Vagina (tissue), 2 donors: ENCODE measurements around the gene KCNIP4. TPM values are rescaled to one million over a fixed set of nuclear protein-coding genes. Genes with fewer than 3 reads are reported as not detected.

Experiments
- DNase-seq, 2 donors: peaks; one replicate each; pipeline ENCODE4 v3.0.0-alpha.2; 2017; ENCODE audit errors: extremely low spot score in 2 of 2
- H3K27ac ChIP-seq: fragments of 200-600 bp; sonication (generic); one replicate; pipeline ENCODE4 v1.5.1; 2019
- H3K27me3 ChIP-seq: fragments of 200-600 bp; sonication (generic); one replicate; pipeline ENCODE4 v1.5.1; 2019
- H3K36me3 ChIP-seq, 2 donors: fragments of 200-600 bp; sonication (generic); one replicate each; pipeline ENCODE4 v1.5.1; 2017 to 2019
- H3K4me1 ChIP-seq: fragments of 200-600 bp; sonication (generic); one replicate; pipeline ENCODE4 v1.5.1; 2019
- H3K4me3 ChIP-seq, 2 donors: fragments of 200-600 bp; sonication (generic); 1 replicate in 1 of 2; 2 replicates in 1 of 2; pipeline ENCODE4 v1.5.1; 2016 to 2019
- H3K9me3 ChIP-seq: fragments of 200-600 bp; sonication (generic); one replicate; pipeline ENCODE4 v1.5.1; 2019
- CTCF ChIP-seq, 3 experiments: fragments of 450-650 bp in 2 of 3; fragments of 200-600 bp in 1 of 3; sonication (generic) in 1 of 3; IDR thresholded peaks; one replicate each; pipeline ENCODE4 v1.5.1; 2017 to 2019; ENCODE audit warnings: antibody characterized with exemption in 3 of 3, mild to moderate bottlenecking in 2 of 3, moderate library complexity in 2 of 3
- POLR2A ChIP-seq, 2 donors: fragments of 450-650 bp; IDR thresholded peaks; one replicate each; pipeline ENCODE4 v1.6.1; 2017; ENCODE audit warnings: antibody characterized with exemption in 2 of 2, mild to moderate bottlenecking in 2 of 2, moderate library complexity in 2 of 2
- POLR2AphosphoS5 ChIP-seq, 2 donors: sonication (generic); formaldehyde crosslinking; IDR thresholded peaks; one replicate each; pipeline ENCODE4 v1.9.0; 2017; ENCODE audit warnings: antibody characterized with exemption in 2 of 2, mild to moderate bottlenecking in 2 of 2, low read depth in 1 of 2; ENCODE audit not compliant: insufficient read depth in 1 of 2
- intact Hi-C: fragments of 100-400 bp; cut with DNase I; formaldehyde crosslinking; loops from one replicate; pipeline ENCODE4 v1.15.1; 2023
- total RNA-seq: library from RNA; depleted of rRNA; stranded (reverse); fragments of >200 nt; gene quantifications from one replicate; pipeline ENCODE4 v1.2.3, GENCODE V29; 2016

Gene KCNIP4
- total RNA-seq, 1 donor from 2014 or later: not detected

GRCh38 chr4:21849077-21849476, 99.5 kb downstream of the KCNIP4 start:
- no peaks in the 10 kb centered on the region for H3K9me3 ChIP-seq
- no peaks in the 10 kb centered on the region for H3K36me3 ChIP-seq
- TF ChIP-seq POLR2AphosphoS5 (IDR thresholded peaks at IDR 0.05; ENCODE audit: insufficient read depth in 1 of 2, low read depth in 1 of 2): no peak
- H3K27ac ChIP-seq: no peak overlapping the region
- no peak overlapping the region for H3K4me3 ChIP-seq
- intact Hi-C loops: no loop called here
- H3K27me3 ChIP-seq: no peaks in the 10 kb centered on the region
- DNase-seq: no peak
- H3K4me1 ChIP-seq: no peaks in the 10 kb centered on the region

- intact Hi-C loops: no loop called here
- no peak for TF ChIP-seq POLR2AphosphoS5 (IDR thresholded peaks at IDR 0.05; ENCODE audit: insufficient read depth in 1 of 2, low read depth in 1 of 2)
- no peak for TF ChIP-seq POLR2A (IDR thresholded peaks at IDR 0.05)
- no peak for DNase-seq
- no peaks in the 10 kb centered on the region for H3K9me3 ChIP-seq
- H3K36me3 ChIP-seq: no peaks in the 10 kb centered on the region
- no peak overlapping the region for H3K4me3 ChIP-seq
- no peaks in the 10 kb centered on the region for H3K4me1 ChIP-seq
- H3K27ac ChIP-seq: no peak overlapping the region
- H3K27me3 ChIP-seq: no peaks in the 10 kb centered on the region
Measured at GRCh38 chr4:21848021-21848420, 100.6 kb downstream of the KCNIP4 start.

DNA sequence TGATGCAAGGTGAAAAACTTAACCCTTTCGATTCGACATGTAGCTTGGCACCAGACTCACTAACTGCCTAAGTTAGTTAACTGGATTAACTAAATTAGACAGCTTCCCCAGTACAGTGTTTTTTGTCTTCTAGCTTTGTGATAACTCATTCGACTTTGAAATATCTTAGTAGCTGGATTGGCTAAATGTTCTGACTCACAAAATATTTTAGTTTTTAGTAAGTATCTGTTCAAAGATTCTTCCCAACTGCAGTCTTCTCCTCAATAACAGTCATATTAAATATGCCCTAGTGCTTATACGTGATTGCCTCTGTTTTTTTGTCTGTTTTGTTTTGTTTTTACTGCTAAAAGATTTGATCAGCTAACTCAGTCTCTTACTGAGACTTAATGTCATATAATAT, 102.9 kb downstream of the KCNIP4 start:
- Histone ChIP-seq H3K36me3 (no peaks in the 10 kb centered on the region), H3K4me3 (no peak overlapping the region), H3K27me3 (no peaks in the 10 kb centered on the region), H3K4me1 (no peaks in the 10 kb centered on the region), H3K27ac (no peak overlapping the region), H3K9me3 (no peaks in the 10 kb centered on the region)
- no peak for DNase-seq
- TF ChIP-seq CTCF (IDR thresholded peaks at IDR 0.05) (no peak), POLR2AphosphoS5 (IDR thresholded peaks at IDR 0.05; ENCODE audit: insufficient read depth in 1 of 2, low read depth in 1 of 2) (no peak), POLR2A (IDR thresholded peaks at IDR 0.05) (no peak)
- intact Hi-C loops: no loop called here

DNA sequence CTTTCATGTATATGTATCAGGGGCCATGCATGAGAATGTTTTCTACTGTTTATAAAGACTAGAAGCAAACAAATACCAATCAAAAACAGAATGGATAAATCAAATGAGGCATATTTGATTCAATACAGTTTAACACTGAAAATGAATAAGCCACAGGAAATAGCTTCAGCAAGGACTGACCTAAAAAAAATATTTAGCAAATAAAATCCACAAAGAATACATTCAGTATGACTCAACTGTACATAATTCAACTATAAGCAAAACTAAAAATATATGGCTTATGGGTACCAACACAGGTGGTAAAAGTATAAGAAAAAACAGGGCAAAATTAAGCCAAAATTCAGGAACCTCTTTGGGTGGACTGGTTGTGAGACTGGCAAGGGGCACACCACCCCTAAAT, 112.9 kb downstream of the KCNIP4 start:
- no peak for TF ChIP-seq POLR2A (IDR thresholded peaks at IDR 0.05)
- no peak for TF ChIP-seq CTCF (IDR thresholded peaks at IDR 0.05)
- no peak for TF ChIP-seq POLR2AphosphoS5 (IDR thresholded peaks at IDR 0.05; ENCODE audit: insufficient read depth in 1 of 2, low read depth in 1 of 2)
- no peak overlapping the region for H3K27ac ChIP-seq
- no peaks in the 10 kb centered on the region for H3K9me3 ChIP-seq
- H3K4me1 ChIP-seq: no peaks in the 10 kb centered on the region
- H3K4me3 ChIP-seq: no peak overlapping the region
- no peak for DNase-seq
- H3K27me3 ChIP-seq: no peaks in the 10 kb centered on the region
- intact Hi-C loops: no loop called here
- no peaks in the 10 kb centered on the region for H3K36me3 ChIP-seq

DNA sequence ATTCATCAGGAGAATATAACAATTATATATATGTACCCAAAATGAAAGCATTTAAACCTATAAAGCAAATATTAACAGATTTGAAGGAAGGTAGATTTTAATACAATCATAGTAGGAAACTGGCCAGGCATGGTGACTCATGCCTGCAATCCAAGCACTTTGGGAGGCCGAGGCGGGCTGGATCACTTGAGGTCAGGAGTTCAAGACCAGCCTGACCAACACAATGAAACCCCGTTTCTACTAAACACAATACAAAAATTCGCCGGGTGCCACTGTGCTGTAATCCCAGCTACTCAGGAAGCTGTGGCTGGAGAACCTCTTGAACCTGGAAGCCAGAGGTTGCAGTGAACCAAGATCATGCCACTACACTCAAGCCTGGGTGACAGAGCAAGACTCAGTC, 118.3 kb downstream of the KCNIP4 start:
- Histone ChIP-seq H3K36me3 (no peaks in the 10 kb centered on the region), H3K4me3 (no peak overlapping the region), H3K9me3 (no peaks in the 10 kb centered on the region), H3K4me1 (no peaks in the 10 kb centered on the region), H3K27me3 (no peaks in the 10 kb centered on the region), H3K27ac (no peak overlapping the region)
- no peak for TF ChIP-seq POLR2A (IDR thresholded peaks at IDR 0.05)
- no peak for TF ChIP-seq CTCF (IDR thresholded peaks at IDR 0.05)
- TF ChIP-seq POLR2AphosphoS5 (IDR thresholded peaks at IDR 0.05; ENCODE audit: insufficient read depth in 1 of 2, low read depth in 1 of 2): no peak
- no peak for DNase-seq
- intact Hi-C loops: no loop called here

DNA sequence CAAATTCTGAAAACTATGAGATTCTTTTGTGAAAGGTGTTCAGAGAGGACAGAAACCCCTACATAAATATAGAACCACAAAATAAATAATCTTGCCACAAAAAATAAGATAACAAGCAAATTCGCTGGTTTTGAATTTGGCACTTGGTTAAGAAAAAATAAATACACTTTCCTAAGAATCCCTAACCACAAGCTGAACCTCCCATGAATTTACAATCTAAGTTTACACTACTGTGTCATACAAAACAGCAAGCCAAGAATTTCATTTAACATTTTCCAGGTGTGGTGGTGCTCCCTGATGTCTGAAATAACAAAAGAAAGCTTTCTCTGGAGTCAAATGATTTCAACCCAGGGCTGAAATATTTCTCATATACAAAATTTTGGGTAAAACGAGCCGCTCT, 121.0 kb downstream of the KCNIP4 start:
- Histone ChIP-seq H3K27me3 (no peaks in the 10 kb centered on the region), H3K4me3 (peak overlapping the region in 1 of 2 donors; percentile 9), H3K36me3 (no peaks in the 10 kb centered on the region), H3K9me3 (no peaks in the 10 kb centered on the region), H3K4me1 (no peaks in the 10 kb centered on the region), H3K27ac (no peak overlapping the region)
- DNase-seq: no peak
- TF ChIP-seq POLR2AphosphoS5 (IDR thresholded peaks at IDR 0.05; ENCODE audit: insufficient read depth in 1 of 2, low read depth in 1 of 2): no peak
- no peak for TF ChIP-seq POLR2A (IDR thresholded peaks at IDR 0.05)
- no peak for TF ChIP-seq CTCF (IDR thresholded peaks at IDR 0.05)
- intact Hi-C loops: no loop called here
